Fibroblast of lung (primary cell): ENCODE measurements around the gene RADIL.

Experiments
- CTCF ChIP-seq, 2 donors: IDR thresholded peaks in 1 of 2; conservative IDR thresholded peaks in 1 of 2; 1 replicate in 1 of 2; 2 replicates in 1 of 2; pipeline ENCODE4 v1.5.1; 2011 to 2012; ENCODE audit warnings: low read length in 2 of 2, control low read depth in 1 of 2, inconsistent platforms in 1 of 2, low read depth in 1 of 2, mild to moderate bottlenecking in 1 of 2
- EZH2 ChIP-seq: IDR thresholded peaks from 2 replicates; pipeline ENCODE4 v1.5.1; 2012; ENCODE audit warnings: low read length, control low read depth, mild to moderate bottlenecking; ENCODE audit errors: missing control alignments

GRCh38 chr7:4796453-4796852 lies 87.1 kb downstream of the RADIL start:
- TF ChIP-seq CTCF (conservative IDR thresholded peaks at IDR 0.05 in 1 of 2, IDR thresholded peaks at IDR 0.05 in 1 of 2; ENCODE audit: low read depth in 1 of 2, low read length in 2 of 2) (no peak), EZH2 (no peak)
